ENCODE data around the gene PSMC3. TPM values are rescaled to one million over a fixed set of nuclear protein-coding genes. Genes with fewer than 3 reads are reported as not detected.

PSMC3 gene
- total RNA-seq, 2 experiments from 2014 or later, result 137 to 140 TPM

DNA sequence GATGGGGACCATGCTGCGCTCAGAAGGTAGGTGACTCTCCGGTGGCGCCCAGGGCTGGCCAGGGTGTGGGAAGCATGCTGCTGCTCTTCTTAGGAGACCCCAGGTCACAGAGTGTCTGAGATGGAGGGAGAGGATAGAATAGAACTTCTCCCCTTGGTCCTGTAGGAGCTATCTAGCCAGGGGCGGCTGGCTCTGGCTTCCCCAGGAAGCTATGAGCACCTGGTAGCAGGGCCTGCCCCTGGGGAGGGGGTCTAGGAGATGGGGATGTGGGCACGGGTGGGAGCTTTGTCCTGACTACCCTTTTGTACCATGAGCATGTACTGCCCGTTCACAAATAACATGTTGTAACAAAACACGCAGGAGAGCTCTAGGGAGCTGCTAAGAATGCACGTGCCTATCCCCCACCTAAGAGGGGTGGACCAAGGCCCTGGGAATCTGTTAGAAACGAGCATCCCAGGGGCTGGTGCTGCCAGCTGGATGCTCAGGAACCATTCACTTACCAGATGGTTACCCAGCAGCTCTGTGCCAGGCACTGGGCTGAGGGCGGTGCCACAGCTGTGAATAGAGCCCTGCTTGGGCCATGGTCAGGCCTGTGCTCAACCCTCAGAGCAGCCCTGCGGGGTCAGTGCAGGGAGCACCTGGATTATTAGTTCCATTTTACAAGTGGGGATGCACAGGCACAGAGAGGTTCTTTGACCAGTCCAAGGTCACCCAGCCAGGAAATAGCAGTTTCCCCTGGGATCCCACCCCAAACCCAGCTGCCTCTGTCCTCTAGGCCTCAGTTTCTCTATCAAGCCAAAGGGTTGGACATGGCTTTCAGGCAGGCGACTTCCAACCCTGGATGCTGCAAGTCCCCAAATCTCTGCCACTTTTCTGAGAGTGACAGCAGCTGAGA, 15.6 kb downstream of the PSMC3 start:
- ChIA-PET CTCF (interaction anchor here (0.6 to 6.7 kb wide), 17 partner anchors 8 to 170 kb away, joined by 3 to 108 read pairs (median 5); partner anchors contain the start of genes PSMC3 and SPI1), POLR2A (interaction anchor here (0.9 to 6.4 kb wide), 7 partner anchors 8 to 231 kb away, joined by 3 to 54 read pairs (median 5); partner anchors contain the start of genes ACP2 and PSMC3)
- DNase-seq, result no peak
- H3K36me3 Mint-ChIP-seq (ENCODE audit: low read depth), result no peaks in the 10 kb centered on the region
- TF ChIP-seq, protein P1, sequence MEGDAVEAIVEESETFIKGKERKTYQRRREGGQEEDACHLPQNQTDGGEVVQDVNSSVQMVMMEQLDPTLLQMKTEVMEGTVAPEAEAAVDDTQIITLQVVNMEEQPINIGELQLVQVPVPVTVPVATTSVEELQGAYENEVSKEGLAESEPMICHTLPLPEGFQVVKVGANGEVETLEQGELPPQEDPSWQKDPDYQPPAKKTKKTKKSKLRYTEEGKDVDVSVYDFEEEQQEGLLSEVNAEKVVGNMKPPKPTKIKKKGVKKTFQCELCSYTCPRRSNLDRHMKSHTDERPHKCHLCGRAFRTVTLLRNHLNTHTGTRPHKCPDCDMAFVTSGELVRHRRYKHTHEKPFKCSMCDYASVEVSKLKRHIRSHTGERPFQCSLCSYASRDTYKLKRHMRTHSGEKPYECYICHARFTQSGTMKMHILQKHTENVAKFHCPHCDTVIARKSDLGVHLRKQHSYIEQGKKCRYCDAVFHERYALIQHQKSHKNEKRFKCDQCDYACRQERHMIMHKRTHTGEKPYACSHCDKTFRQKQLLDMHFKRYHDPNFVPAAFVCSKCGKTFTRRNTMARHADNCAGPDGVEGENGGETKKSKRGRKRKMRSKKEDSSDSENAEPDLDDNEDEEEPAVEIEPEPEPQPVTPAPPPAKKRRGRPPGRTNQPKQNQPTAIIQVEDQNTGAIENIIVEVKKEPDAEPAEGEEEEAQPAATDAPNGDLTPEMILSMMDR (IDR thresholded peaks at IDR 0.05), result no peak
- intact Hi-C loops (cut with micrococcal nuclease), result no loop called here
- H3K9me3 Mint-ChIP-seq, result no peaks in the 10 kb centered on the region
- no peak overlapping the region for H3K27ac Mint-ChIP-seq
- no peak overlapping the region for H3K4me3 Mint-ChIP-seq
- H3K4me1 Mint-ChIP-seq (ENCODE audit: low read depth), result peaks cover 21% of the 10 kb centered on the region
- ATAC-seq, result no peak
- H3K27me3 Mint-ChIP-seq, result no peaks in the 10 kb centered on the region

DNA sequence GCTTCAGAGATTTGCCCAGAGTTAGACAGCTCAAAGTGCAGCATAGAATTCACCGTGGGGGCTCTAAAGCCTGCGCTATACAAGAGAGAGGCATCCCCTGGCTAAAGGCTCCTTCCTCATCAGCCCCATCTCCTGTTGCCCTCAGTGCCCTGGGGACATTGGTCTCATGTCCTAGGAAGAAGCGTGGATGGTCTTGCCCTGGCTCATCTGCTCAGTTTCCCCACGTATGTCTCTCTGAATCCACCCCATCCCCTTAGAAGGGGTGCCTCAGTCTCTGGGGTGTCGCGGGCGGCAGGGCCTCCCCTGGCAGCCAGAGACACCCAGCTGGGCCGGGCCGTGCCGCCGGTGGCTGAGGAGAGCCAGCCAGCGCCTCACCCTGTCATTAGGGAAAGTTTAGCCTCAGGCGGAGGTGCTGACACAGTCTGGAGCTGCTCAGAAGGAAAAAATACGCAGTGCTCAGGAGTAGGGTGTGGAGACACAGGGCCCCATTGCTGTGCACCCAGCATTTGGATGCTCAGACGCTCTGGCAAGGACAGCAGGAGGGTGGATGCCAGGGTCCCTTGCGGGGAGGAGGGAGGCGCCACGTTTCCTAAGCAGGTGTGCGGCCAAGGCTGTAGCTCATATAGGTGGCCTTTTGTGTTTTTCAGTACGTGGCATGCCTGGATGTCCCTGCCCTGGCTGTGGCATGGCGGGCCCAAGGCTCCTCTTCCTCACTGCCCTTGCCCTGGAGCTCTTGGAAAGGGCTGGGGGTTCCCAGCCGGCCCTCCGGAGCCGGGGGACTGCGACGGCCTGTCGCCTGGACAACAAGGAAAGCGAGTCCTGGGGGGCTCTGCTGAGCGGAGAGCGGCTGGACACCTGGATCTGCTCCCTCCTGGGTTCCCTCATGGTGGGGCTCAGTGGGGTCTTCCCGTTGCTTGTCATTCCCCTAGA, 16.5 kb downstream of the PSMC3 start:
- Mint-ChIP-seq H3K4me3 (peak overlapping the region; percentile 88), H3K4me1 (ENCODE audit: low read depth) (peaks cover 21% of the 10 kb centered on the region), H3K36me3 (ENCODE audit: low read depth) (no peaks in the 10 kb centered on the region), H3K27me3 (no peaks in the 10 kb centered on the region), H3K9me3 (no peaks in the 10 kb centered on the region), H3K27ac (peak overlapping the region; percentile 94)
- ChIA-PET CTCF (interaction anchor here (1.1 to 6.7 kb wide), 5 partner anchors 9 to 38 kb away, joined by 3 to 108 read pairs (median 4); partner anchors contain the start of gene PSMC3), POLR2A (interaction anchor here (0.9 to 6.4 kb wide), 5 partner anchors 7 to 16 kb away, joined by 4 to 54 read pairs (median 12); partner anchors contain the start of gene PSMC3)
- intact Hi-C loops (cut with micrococcal nuclease), result loop anchor here (2.0 kb wide), 1 partner anchor 37 kb away; no protein-coding TSS in a partner anchor
- TF ChIP-seq, protein P1 (IDR thresholded peaks at IDR 0.05), result no peak
- DNase-seq (no peak), ATAC-seq (no peak)

DNA sequence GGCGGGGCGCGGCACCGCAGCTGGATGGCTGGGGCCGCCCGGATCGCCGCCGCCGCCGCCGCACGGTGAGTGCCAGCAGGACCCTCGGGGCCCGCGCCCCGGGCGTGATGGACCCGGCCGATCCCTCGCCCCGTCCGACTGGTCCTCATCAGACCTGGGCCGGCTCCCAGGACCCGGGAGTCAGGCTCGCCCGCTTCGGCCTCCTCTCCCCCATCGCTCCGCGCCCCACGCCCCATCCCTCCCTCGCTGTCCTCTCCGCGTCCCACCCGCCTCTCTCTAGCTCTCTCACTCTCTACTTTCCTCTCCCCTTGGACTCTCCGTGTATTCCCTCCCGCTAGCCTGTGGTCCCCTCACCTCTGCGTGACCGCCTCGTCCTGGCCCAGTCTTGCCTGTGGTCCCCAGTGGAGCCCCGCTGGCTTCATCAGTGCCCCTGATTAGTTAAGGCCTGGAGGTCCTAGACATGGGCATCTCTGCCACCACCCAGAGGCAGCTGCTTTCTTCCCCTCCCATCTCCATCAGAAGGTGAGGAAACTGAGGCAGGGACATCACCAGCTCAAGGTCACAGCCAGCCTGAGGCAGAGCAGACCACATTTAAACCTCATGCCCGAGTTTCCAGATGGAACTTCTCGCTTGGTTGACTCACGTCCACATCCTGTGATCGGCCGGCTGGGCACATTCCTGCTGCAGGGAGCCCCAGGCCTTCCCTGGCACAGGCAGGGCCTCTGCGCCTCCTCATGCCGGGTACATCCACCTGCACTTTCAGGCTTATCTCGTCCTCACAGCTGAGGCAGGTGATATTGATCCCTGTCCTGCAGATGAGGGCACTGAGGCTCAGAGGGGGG, 17.4 kb downstream of the PSMC3 start:
- Mint-ChIP-seq H3K27me3 (no peaks in the 10 kb centered on the region), H3K4me1 (ENCODE audit: low read depth) (peaks cover 21% of the 10 kb centered on the region), H3K36me3 (ENCODE audit: low read depth) (no peaks in the 10 kb centered on the region), H3K9me3 (no peaks in the 10 kb centered on the region), H3K27ac (peak overlapping the region; percentile 94), H3K4me3 (peak overlapping the region; percentile 88)
- DNase-seq (no peak), ATAC-seq (peak; percentile 0)
- TF ChIP-seq, protein P1 (IDR thresholded peaks at IDR 0.05), result no peak
- CTCF ChIA-PET, result interaction anchor here (1.1 to 6.7 kb wide), 4 partner anchors 14 to 37 kb away, joined by 3 to 108 read pairs (median 46); partner anchors contain the start of gene PSMC3
- POLR2A ChIA-PET, result interaction anchor here (1.2 to 6.4 kb wide), 3 partner anchors 8 to 17 kb away, joined by 4 to 54 read pairs (median 15); partner anchors contain the start of gene PSMC3
- intact Hi-C loops (cut with micrococcal nuclease), result loop anchor here (2.0 kb wide), 1 partner anchor 36 kb away; no protein-coding TSS in a partner anchor
